ENCODE data around the gene PAWR. TPM values are rescaled to one million over a fixed set of nuclear protein-coding genes. Genes with fewer than 3 reads are reported as not detected.
"Not testable (repeated sequence)": the region's sequence is repeated elsewhere in the genome, so short reads cannot be mapped to it uniquely, and the experiment has no call there.

The PAWR gene
- total RNA-seq, 4 donors from 2014 or later: 54.8 to 159 (median 65.8) TPM

DNA sequence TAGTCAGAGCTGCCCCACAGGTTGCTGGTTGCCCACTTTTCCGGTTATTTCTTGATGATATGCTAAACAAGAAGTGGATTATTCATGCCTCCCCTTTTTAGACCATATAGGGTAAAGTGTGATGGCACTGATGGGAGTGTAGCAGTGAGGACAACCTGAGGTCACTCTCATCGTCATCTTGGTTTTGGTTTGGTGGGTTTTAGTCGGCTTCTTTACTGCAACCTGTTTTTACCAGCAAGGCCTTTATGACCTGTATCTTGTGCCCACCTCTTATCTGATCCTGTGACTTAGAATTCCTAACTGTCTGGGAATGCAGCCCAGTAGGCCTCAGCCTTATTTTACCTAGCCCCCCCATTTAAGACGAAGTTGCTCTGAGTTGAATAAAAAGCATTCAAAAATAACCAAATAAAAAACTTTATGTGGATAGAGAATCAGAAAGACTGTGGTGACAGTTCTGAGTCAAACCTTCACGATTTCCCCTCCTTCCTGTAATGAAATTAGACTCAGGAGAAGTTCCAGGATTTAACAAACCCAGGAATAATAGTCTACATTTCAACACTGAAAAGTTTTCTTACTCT lies 144.2 kb downstream of the PAWR start:
- Histone ChIP-seq H3K27ac (peak overlapping the region in 2 of 4 donors; percentile 49 to 60), H3K4me1 (peaks cover 0 to 19% (median 3%) of the 10 kb centered on the region in 4 donors), H3K36me3 (no peaks in the 10 kb centered on the region), H3K9me3 (no peaks in the 10 kb centered on the region), H3K4me3 (no peak overlapping the region), H3K27me3 (no peaks in the 10 kb centered on the region)
- no peak for DNase-seq (ENCODE audit: low spot score in 2 of 2)
- TF ChIP-seq EP300 (IDR thresholded peaks at IDR 0.05): no peak
- TF ChIP-seq, protein P1, sequence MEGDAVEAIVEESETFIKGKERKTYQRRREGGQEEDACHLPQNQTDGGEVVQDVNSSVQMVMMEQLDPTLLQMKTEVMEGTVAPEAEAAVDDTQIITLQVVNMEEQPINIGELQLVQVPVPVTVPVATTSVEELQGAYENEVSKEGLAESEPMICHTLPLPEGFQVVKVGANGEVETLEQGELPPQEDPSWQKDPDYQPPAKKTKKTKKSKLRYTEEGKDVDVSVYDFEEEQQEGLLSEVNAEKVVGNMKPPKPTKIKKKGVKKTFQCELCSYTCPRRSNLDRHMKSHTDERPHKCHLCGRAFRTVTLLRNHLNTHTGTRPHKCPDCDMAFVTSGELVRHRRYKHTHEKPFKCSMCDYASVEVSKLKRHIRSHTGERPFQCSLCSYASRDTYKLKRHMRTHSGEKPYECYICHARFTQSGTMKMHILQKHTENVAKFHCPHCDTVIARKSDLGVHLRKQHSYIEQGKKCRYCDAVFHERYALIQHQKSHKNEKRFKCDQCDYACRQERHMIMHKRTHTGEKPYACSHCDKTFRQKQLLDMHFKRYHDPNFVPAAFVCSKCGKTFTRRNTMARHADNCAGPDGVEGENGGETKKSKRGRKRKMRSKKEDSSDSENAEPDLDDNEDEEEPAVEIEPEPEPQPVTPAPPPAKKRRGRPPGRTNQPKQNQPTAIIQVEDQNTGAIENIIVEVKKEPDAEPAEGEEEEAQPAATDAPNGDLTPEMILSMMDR (IDR thresholded peaks at IDR 0.05): no peak
- TF ChIP-seq POLR2A (IDR thresholded peaks at IDR 0.05): no peak
- 76 to 82% methylated on average over 5 of the region's 5 CpGs for WGBS, 2 donors

DNA sequence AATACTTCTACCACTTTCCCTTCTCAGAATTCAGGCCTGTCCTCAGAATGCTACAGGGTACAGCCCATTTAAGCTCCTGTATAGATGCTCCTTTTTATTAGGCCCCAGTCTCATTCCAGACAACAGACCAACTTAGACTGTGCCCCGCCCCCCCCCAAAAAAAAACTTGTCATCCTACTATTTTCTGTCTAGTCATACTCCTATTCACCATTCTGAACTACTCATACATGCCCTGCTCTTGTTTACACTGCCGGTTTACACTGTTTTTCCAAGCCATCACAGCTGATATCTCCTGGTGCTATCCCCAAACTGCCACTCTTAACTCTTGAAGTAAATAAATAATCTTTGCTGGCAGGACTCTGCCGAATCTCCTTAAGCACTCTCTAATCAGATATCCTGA lies 146.3 kb downstream of the PAWR start:
- H3K36me3 ChIP-seq; H3K4me3 ChIP-seq; H3K27ac ChIP-seq; DNase-seq (ENCODE audit: low spot score in 2 of 2); H3K27me3 ChIP-seq; H3K9me3 ChIP-seq: not testable (repeated sequence)
- H3K4me1 ChIP-seq: peaks cover 0 to 19% (median 3%) of the 10 kb centered on the region in 4 donors
- 74 to 76% methylated on average over 3 of the region's 3 CpGs for WGBS, 2 donors

DNA sequence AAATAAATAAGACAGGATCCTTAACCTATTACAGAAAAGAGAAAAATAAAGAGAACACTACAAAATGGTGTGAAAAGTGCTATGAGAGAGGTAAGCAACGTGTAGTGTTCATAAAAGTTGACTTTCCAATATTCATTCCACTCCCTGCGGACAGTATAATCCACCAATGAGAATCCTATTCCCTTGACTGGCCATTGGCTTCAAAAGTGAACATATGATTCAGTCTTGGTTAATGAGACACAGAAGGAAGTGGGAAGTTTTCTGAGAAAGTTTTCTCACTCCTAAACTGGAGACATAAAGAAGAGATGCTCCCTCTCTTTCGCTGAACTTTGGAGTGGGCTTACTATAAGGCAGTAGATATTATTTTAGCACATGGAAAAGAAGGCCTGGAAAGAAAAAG lies 153.1 kb downstream of the PAWR start:
- no peaks in the 10 kb centered on the region for H3K27me3 ChIP-seq
- no peak for DNase-seq (ENCODE audit: low spot score in 2 of 2)
- TF ChIP-seq, protein P1 (IDR thresholded peaks at IDR 0.05): no peak
- no peak for TF ChIP-seq POLR2A (IDR thresholded peaks at IDR 0.05)
- no peak for TF ChIP-seq EP300 (IDR thresholded peaks at IDR 0.05)
- no peak overlapping the region for H3K4me3 ChIP-seq
- 88 to 92% methylated on average over 3 of the region's 3 CpGs for WGBS, 2 donors
- no peaks in the 10 kb centered on the region for H3K9me3 ChIP-seq
- no peaks in the 10 kb centered on the region for H3K36me3 ChIP-seq
- H3K27ac ChIP-seq: no peak overlapping the region
- H3K4me1 ChIP-seq: no peaks in the 10 kb centered on the region

DNA sequence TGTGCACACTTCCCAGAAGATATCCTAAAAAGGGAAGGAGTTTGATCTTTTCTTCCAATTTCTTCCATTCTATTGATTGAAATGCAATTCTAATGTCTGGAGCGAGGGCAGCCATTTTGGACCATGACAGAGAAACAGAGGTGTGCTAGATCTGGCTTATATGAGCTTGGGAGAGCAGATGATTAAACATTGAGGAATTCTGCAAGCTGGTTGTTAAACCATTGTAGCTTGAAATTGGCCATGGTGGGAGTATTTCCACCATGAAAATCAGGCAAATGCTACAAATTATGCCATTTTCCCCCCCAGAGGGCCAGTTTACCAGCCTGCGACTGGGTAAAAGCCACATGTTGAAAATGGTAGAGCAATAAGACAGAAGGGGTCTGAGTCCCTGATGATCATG lies 155.0 kb downstream of the PAWR start:
- no peak for TF ChIP-seq POLR2A (IDR thresholded peaks at IDR 0.05)
- no peaks in the 10 kb centered on the region for H3K27me3 ChIP-seq
- H3K4me3 ChIP-seq: no peak overlapping the region
- WGBS, 2 donors: 93 to 98% methylated on average over 2 of the region's 2 CpGs
- no peaks in the 10 kb centered on the region for H3K4me1 ChIP-seq
- DNase-seq (ENCODE audit: low spot score in 2 of 2): no peak
- no peak overlapping the region for H3K27ac ChIP-seq
- no peaks in the 10 kb centered on the region for H3K9me3 ChIP-seq
- H3K36me3 ChIP-seq: no peaks in the 10 kb centered on the region

Other genes starting within 250 kb of the PAWR start
- 100 to 1,000 TPM in 2 of 4 donors, 10 to 100 TPM in 2; 84.3 to 137 (median 99.6) TPM for gene PPP1R12A, start 244.1 kb upstream of the PAWR start, total RNA-seq